ENCODE results near the gene ANKRD63.
A peak's percentile ranks its signal among the peaks of the same experiment; 100 is the strongest.

Gene ANKRD63

GRCh38 chr15:40325700-40326099, 42.8 kb upstream of the ANKRD63 start:
- ATAC-seq = no peak
- TF ChIP-seq PPARA (CRISPR knock-in tag; IDR thresholded peaks at IDR 0.05; ENCODE audit: borderline replicate concordance) (no peak), TOX (CRISPR knock-in tag; IDR thresholded peaks at IDR 0.05; ENCODE audit: borderline replicate concordance) (no peak), ZNF70 (CRISPR knock-in tag; IDR thresholded peaks at IDR 0.05) (no peak)

- TF ChIP-seq PATZ1 (CRISPR knock-in tag; IDR thresholded peaks at IDR 0.05; ENCODE audit: borderline replicate concordance) (no peak), GLIS3 (CRISPR knock-in tag; IDR thresholded peaks at IDR 0.05) (no peak), ARNTL (CRISPR knock-in tag; IDR thresholded peaks at IDR 0.05; ENCODE audit: borderline replicate concordance, low read depth) (no peak), ZNF70 (CRISPR knock-in tag; IDR thresholded peaks at IDR 0.05) (no peak), TCF4 (CRISPR knock-in tag; IDR thresholded peaks at IDR 0.05; ENCODE audit: borderline replicate concordance) (no peak), SNAI2 (CRISPR knock-in tag; IDR thresholded peaks at IDR 0.05) (no peak), ISL1 (CRISPR knock-in tag; IDR thresholded peaks at IDR 0.05) (no peak), ZFP30 (CRISPR knock-in tag; IDR thresholded peaks at IDR 0.05) (no peak), OSR1 (CRISPR knock-in tag; IDR thresholded peaks at IDR 0.05) (no peak), CREB5 (CRISPR knock-in tag; IDR thresholded peaks at IDR 0.05; ENCODE audit: low read depth) (no peak), ZC3H10 (CRISPR knock-in tag; IDR thresholded peaks at IDR 0.05) (no peak), ZFP3 (CRISPR knock-in tag; IDR thresholded peaks at IDR 0.05) (no peak)
- no peak for ATAC-seq
Observed at GRCh38 chr15:40325188-40325587, 42.3 kb upstream of the ANKRD63 start.

GRCh38 chr15:40323953-40324937, 41.4 kb upstream of the ANKRD63 start:
- ATAC-seq = no peak
- TF ChIP-seq ZFP30 (CRISPR knock-in tag; IDR thresholded peaks at IDR 0.05) = no peak
- TF ChIP-seq ESRRG (CRISPR knock-in tag; IDR thresholded peaks at IDR 0.05) = no peak
- no peak for TF ChIP-seq RARB (CRISPR knock-in tag; IDR thresholded peaks at IDR 0.05)
- no peak for TF ChIP-seq ZC3H10 (CRISPR knock-in tag; IDR thresholded peaks at IDR 0.05)
- TF ChIP-seq CREB5 (CRISPR knock-in tag; IDR thresholded peaks at IDR 0.05; ENCODE audit: low read depth) = no peak
- TF ChIP-seq BACH2 (CRISPR knock-in tag; IDR thresholded peaks at IDR 0.05; ENCODE audit: borderline replicate concordance) = no peak
- no peak for TF ChIP-seq ZNF8 (CRISPR knock-in tag; IDR thresholded peaks at IDR 0.05)
- no peak for TF ChIP-seq PPARA (CRISPR knock-in tag; IDR thresholded peaks at IDR 0.05; ENCODE audit: borderline replicate concordance)
- TF ChIP-seq ARNTL (CRISPR knock-in tag; IDR thresholded peaks at IDR 0.05; ENCODE audit: borderline replicate concordance, low read depth) = no peak
- no peak for TF ChIP-seq GLIS3 (CRISPR knock-in tag; IDR thresholded peaks at IDR 0.05)
- TF ChIP-seq POU6F1 (CRISPR knock-in tag; IDR thresholded peaks at IDR 0.05; ENCODE audit: borderline replicate concordance, low read depth) = no peak

- ATAC-seq = peak; percentile 90
- TF ChIP-seq PPARA (CRISPR knock-in tag; IDR thresholded peaks at IDR 0.05; ENCODE audit: borderline replicate concordance) (no peak), ARNTL (CRISPR knock-in tag; IDR thresholded peaks at IDR 0.05; ENCODE audit: borderline replicate concordance, low read depth) (no peak), OSR1 (CRISPR knock-in tag; IDR thresholded peaks at IDR 0.05) (no peak), ZC3H10 (CRISPR knock-in tag; IDR thresholded peaks at IDR 0.05) (no peak), BACH2 (CRISPR knock-in tag; IDR thresholded peaks at IDR 0.05; ENCODE audit: borderline replicate concordance) (no peak), ZFP3 (CRISPR knock-in tag; IDR thresholded peaks at IDR 0.05) (no peak), GLIS3 (CRISPR knock-in tag; IDR thresholded peaks at IDR 0.05) (no peak)
Observed at GRCh38 chr15:40323239-40323952, 40.5 kb upstream of the ANKRD63 start, which contains the start of gene INAFM2. INAFM2 (plus strand) TSS chr15:40323692; CDS start chr15:40324056, 364 bp downstream.

All from SK-N-SH treated with all-trans-retinoic acid at 6 μM for 48 hours (cell line).